ENCODE results near the gene TENM3.

Gene TENM3

GRCh38 chr4:182645511-182645910, 402.3 kb downstream of the TENM3 start:
- no peak for DNase-seq

- DNase-seq, result no peak
Observed at GRCh38 chr4:182647646-182648300, 404.6 kb downstream of the TENM3 start.

DNA sequence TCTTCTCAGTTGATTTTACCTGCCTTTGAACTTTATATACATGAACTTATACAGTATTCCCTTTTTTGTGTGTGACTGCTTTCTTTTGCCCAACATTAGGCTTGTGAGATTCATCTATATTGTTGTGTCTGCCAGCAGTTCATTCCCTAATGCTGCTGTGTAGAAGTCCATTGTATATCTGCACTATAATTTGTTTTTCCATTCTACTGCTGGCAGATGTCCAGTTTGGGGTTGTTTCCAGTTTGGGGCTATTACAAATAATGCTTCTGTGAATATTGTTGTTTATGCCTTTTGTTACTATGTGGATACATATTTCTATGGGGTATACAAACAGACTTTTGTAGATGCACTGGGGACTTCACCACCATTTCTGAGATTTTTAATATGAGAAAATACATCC, 405.6 kb downstream of the TENM3 start:
- no peak for DNase-seq

- no peak for DNase-seq
Observed at GRCh38 chr4:182649698-182650477, 406.7 kb downstream of the TENM3 start.

- no peak for DNase-seq
Observed at GRCh38 chr4:182653596-182653995, 410.4 kb downstream of the TENM3 start.

- DNase-seq, result no peak
Observed at GRCh38 chr4:182655340-182655739, 412.1 kb downstream of the TENM3 start.

- DNase-seq, result no peak
Observed at GRCh38 chr4:182662551-182662950, 419.3 kb downstream of the TENM3 start.

DNA sequence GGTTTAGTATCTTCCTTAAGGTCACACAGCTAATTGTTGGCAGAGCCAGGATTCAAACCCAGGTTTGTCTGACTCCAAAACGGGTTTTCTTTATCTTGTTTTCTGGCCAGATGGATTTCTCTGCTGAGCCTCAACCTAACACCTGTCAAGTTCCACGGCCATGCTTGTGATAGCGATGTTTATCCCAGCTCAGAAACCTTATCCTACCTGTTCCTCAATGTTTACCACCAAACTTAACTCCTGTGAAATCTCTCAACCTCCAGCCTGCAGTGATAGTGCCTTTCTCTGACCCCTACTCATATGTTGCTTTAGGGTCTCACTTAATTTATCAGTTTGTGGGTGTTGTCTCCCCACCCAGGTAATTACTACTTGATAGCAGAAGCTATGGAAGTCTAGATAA, 428.0 kb downstream of the TENM3 start:
- no peak for DNase-seq

- no peak for DNase-seq
Observed at GRCh38 chr4:182671749-182672148, 428.5 kb downstream of the TENM3 start.

GRCh38 chr4:182678590-182678989, 435.4 kb downstream of the TENM3 start:
- DNase-seq, result no peak

- no peak for DNase-seq
Observed at GRCh38 chr4:182679533-182679932, 436.3 kb downstream of the TENM3 start.

- no peak for DNase-seq
Observed at GRCh38 chr4:182680234-182680653, 437.0 kb downstream of the TENM3 start.

GRCh38 chr4:182683661-182684060, 440.5 kb downstream of the TENM3 start:
- no peak for DNase-seq

DNA sequence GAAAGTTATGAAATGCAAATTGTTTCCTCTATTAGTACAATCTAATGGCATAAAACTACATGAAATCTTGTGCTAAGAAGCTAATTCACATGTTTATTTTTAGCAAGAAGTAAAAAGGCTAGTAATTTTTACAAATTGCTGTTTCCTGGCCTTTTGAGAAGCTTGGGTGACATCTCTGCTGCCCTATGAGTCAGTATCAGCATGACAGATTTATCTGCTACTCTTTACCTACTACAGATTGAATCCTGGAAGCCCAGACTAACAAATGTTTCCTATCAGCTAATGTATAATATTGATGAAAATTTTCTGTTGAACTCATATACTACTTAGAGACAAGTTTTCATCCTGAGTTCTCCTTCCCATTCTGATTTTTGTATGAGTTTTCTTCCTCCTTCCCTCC, 441.6 kb downstream of the TENM3 start:
- DNase-seq, result no peak

DNA sequence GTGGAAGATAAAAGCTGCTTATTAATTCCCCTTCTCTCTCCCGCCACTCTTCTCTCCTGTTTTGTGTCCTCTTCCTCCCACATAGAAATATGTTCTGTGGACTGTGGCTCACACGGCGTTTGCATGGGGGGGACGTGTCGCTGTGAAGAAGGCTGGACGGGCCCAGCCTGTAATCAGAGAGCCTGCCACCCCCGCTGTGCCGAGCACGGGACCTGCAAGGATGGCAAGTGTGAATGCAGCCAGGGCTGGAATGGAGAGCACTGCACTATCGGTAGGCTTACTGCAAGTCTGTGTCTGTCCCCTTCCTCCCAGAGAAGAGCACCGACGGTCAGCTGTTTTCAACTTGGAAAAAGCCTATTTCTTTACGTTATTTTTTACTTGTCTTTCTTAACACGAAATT, 444.9 kb downstream of the TENM3 start:
- DNase-seq, result no peak

DNA sequence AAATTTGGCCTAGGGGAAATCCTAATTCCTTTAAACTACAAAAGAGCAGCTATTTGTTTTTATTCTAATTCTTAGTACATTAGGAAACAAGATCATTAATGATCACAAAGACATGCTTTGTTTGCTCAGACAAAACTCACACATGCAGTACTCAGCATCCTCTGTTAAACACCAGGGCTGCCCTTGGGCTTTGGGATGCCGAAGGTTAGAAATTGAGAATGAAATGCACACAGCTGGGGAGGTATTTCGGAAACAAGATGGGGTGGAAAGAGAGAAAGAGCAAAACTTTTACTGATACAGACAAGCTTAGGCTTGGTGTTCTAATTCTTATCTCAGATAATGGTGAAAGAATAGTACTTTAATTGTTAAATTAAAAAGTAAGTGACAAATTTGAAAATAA, 451.3 kb downstream of the TENM3 start:
- DNase-seq, result no peak

DNA sequence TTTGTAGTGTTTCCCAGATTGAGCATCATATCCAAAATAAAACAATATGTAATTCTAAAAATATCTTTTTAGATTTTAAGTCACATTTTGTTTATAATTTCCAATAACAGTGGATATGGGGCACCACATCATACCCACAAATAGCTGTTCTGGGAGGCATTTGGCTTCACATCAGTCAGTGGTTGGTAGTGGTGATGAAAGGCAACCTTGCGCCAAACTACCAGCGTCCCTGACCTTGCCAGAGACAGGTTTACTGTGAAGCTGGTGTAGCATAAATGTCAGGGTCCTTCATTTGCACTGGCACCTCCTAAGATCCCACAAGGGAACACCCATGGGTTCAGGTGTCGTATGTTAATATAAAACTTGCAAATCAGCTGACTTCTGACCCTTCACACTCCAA, 451.8 kb downstream of the TENM3 start:
- DNase-seq, result no peak

- no peak for DNase-seq
Observed at GRCh38 chr4:182695842-182696241, 452.6 kb downstream of the TENM3 start.

GRCh38 chr4:182697094-182697493, 453.9 kb downstream of the TENM3 start:
- DNase-seq, result no peak

DNA sequence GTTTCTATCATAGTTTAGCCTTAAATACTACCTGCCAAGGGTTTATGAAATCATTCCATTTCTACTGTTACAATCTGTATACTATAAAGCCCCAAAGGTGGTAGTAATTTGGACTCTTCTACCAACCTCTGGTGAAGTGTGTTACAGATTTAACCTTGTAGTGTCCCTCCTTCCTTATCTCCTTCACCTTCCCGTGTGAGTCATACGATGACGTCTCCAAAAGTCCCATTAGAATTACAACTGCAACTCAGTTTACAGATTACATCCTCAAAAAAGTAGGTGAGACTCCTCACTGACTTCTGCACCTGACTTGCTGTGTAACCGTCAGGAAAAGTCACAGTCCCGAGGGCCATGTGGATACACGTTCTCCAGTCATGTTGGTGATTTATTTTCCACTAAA, 455.0 kb downstream of the TENM3 start:
- no peak for DNase-seq

DNA sequence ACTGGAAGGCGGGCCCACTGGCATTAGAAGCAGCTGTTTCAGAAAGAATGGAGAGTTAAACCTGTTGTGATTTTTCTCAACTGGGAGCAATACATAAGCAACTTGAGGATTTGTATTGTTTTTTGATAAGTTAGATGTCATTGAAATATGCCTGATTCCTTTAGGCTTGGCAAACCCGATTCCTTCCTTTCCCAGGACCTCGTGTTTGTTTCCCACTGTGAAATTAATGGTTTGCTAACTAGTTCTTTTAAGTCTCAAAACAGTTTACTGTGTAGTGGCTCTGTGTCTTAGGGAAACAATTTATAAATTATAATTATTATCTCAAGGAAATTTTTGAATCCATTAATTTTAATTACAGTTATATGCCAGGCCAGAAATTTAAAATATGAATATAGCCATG, 456.0 kb downstream of the TENM3 start:
- DNase-seq, result no peak

GRCh38 chr4:182699795-182700194, 456.6 kb downstream of the TENM3 start:
- DNase-seq, result no peak

- DNase-seq, result no peak
Observed at GRCh38 chr4:182700362-182701160, 457.4 kb downstream of the TENM3 start.

DNA sequence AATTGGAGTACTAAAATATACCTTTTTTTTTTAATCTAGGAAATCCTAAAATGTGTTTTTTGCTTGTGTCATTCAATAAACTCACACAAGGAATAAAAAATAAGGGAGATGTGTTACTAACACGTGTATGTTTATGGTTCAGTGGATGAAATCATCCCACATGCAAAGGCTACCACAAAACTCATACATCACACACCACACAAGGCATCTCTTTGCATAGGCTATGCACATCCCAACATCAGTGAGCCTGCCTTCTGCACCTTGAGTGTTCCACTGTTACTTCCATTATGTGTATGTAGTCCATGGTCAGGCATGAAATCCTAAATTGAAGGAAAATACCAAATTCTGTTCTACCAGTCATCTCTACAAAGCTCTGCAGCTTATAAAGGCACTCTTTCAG, 460.9 kb downstream of the TENM3 start:
- no peak for DNase-seq
